H7 (cell line): ENCODE measurements around the gene SH3BP4. TPM values are rescaled to one million over a fixed set of nuclear protein-coding genes. Genes with fewer than 3 reads are reported as not detected.

Experiments used
- DNase-seq: peaks from one replicate; pipeline ENCODE4 v3.0.0; 2012
- H3K27me3 ChIP-seq: 2 replicates; pipeline ENCODE4 v1.6.0; 2011; ENCODE audit warnings: mild to moderate bottlenecking, low read length; ENCODE audit not compliant: control insufficient read depth, insufficient read depth
- H3K36me3 ChIP-seq: replicated peaks from 2 replicates; pipeline ENCODE4 v1.5.1; 2011; ENCODE audit warnings: low read length; ENCODE audit not compliant: control insufficient read depth, insufficient read depth
- H3K4me3 ChIP-seq: 2 replicates; pipeline ENCODE4 v1.5.1; 2011; ENCODE audit warnings: low read depth, mild to moderate bottlenecking, control low read depth, low read length, moderate library complexity; ENCODE audit not compliant: insufficient read depth
- total RNA-seq: library from RNA; depleted of rRNA; stranded (reverse); fragments of >200 nt; shearing (Covaris generic); gene quantifications from 2 replicates; pipeline ENCODE4 v1.2.3, GENCODE V29; 2014

SH3BP4 gene
- total RNA-seq, 1 experiment from 2014 or later: 61.4 TPM

DNA sequence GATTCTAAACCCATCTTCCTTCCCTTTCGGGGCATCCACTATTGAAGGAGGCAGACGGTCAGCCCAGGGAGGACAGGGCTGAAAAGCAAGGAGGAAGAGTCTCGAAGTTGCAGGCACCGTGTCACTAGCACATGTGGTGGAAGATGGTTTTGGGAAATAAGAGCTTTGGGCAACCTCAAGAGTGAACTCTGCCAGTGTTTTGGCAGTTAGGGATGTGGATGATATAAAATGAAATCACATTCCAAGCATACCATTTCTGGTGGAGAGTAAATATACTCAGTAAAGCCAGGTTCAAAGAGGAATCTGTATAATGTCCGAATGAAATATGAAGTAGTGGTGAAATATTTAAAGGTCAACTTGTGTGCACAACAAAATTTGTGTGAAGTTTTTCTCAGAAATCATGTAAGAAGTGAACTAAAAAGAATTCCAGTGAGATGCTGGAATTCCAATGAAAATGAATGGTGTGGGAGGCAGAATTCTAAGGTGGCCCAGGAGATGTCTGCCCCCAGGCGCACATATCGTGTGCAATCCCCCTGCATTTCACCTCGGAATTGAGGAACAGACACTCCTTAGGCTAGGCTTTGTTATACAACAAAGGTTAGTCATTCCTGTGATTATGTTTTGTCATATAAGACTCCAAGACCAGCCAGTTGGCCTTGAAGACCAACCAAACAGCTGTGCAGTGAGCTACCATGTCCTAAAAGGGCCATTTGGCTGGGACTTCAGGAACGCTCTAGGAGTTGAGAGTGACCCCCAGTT, 147.1 kb downstream of the SH3BP4 start:
- H3K36me3 ChIP-seq: no peaks in the 10 kb centered on the region
- H3K27me3 ChIP-seq: no peaks in the 10 kb centered on the region
- no peak overlapping the region for H3K4me3 ChIP-seq
- no peak for DNase-seq

DNA sequence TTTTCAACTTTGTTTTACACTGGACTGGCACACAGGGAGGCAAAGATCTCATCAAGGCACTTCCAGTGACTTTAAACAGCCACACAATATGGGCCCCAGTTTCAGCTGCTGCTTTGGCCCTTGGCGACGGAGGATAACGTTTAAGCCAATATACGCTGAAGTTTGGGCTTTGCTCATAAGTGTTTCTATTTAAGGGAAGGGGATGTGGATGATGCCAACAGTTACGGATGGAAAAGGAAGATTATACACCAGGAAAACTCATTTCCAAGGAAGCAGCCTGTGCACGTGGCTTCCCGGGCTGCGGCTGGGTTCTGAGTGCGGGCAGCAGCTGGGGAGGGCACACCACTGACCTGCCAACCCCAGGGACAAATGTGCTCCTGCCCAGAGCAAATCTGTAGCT, 151.1 kb downstream of the SH3BP4 start:
- DNase-seq: no peak
- H3K4me3 ChIP-seq: no peak overlapping the region
- H3K27me3 ChIP-seq: no peaks in the 10 kb centered on the region
- H3K36me3 ChIP-seq: no peaks in the 10 kb centered on the region
